Right kidney (tissue), 1 donor: ENCODE measurements around the gene FREY1.

Source experiments
- DNase-seq: peaks from one replicate; pipeline ENCODE4 v3.0.0-alpha.2; 2016

FREY1 gene

DNA sequence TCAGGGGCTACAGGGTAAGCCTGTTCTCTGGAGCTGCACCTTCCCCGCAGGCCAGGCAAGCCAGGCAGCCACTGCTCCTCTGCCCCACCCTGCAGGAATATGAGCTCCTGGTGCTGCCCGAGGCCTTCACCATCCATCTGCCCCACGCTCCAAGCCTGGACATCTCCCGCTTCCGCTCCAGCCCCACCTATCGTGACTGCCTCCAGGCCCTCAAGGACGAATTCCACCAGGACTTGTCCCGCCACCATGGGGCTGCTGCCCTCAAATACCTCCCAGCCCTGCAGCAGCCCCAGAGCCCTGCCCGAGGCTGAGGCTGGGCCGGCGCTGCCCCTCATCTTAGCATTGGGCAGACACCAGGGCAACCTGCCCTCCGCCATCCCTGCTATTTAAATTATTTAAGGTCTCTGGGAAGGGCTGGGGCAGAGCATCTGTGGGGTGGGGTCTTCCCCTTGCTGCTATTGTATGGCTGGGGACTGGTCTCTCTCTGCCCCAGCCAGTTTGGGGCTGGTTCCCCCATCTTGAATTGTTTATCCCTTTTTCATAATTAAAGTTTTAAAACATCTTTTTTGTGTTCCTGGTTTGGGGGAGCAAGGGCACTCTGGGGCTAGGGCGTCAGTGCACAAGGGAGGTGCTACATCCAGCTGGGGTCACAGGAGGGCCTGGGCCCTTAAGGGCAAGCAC lies 21.6 kb upstream of the FREY1 start:
- DNase-seq, result no peak

DNA sequence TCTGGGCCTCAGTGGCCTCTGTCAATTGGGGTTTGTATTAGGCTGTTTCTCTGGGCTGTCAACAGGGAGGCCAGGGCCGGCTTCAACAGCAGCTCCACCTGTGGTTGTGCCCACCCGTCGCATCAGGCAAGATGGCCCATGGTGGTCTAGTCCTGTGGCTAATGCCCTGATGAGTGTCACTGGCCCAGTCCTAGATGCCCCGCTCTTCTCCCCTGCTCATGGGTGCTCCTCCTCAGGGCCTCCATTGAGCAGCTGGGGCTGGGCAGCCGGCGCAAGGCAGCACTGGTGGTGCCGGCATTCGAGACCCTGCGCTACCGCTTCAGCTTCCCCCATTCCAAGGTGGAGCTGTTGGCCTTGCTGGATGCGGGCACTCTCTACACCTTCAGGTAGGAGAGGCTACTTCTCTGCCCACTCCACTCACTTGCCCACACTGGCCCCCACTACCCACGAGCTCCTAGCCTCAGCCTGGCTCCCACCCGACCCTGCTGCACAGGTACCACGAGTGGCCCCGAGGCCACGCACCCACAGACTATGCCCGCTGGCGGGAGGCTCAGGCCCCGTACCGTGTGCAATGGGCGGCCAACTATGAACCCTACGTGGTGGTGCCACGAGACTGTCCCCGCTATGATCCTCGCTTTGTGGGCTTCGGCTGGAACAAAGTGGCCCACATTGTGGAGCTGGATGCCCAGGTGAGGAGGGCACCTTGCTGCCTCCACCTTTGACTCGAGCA lies 20.8 kb upstream of the FREY1 start:
- no peak for DNase-seq

DNA sequence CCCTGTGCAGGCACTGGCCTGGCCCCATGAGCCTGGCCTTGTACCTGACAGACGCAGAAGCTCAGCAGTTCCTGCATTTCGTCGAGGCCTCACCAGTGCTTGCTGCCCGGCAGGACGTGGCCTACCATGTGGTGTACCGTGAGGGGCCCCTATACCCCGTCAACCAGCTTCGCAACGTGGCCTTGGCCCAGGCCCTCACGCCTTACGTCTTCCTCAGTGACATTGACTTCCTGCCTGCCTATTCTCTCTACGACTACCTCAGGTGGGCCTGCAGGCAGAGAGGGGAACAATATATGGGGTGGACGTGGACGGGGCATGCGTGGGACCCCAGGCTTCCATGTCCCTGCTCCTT lies 20.2 kb upstream of the FREY1 start:
- no peak for DNase-seq

DNA sequence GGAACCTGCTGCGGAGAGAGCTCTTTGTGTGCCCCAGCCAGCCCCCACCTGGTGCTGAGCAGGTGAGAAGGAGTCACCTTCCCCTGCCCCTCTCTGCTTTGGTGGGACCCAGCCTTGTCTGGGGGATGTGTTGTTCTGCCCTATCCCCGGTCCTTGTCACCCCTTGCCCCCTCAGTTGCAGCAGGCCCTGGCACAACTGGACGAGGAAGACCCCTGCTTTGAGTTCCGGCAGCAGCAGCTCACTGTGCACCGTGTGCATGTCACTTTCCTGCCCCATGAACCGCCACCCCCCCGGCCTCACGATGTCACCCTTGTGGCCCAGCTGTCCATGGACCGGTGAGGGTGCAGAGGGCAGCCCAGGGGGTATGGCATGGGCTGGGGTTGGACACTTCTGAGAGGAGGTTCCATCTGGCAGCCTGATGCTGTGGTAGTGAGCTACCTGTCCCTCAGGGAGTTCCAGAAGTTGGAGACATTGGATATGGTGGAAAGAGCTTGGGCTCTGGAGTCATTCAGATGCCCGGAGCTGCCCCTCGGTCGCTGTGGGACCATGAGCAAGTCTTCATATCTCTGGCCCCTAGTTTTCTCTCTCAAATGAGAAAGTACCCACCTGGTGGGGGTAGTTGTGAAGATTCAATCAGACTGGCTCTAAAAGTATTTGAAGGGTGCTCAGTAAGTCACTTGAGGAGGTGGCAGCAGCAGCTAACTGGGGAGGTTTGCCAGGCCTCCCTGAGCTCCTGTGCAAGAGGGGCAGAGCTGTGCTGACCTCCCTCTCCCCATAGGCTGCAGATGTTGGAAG lies 19.7 kb upstream of the FREY1 start:
- no peak for DNase-seq

DNA sequence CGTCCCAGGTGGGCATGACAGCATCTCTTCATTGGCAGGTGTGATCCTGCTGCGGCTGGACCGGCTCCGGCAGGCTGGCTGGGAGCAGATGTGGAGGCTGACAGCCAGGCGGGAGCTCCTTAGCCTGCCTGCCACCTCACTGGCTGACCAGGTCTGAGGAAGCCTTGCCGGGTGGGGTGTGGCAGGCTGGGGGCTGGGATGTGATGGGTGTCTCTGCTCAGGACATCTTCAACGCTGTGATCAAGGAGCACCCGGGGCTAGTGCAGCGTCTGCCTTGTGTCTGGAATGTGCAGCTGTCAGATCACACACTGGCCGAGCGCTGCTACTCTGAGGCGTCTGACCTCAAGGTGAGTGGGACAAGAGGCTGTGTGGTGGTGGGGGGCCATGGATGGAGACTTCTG lies 18.9 kb upstream of the FREY1 start:
- no peak for DNase-seq

DNA sequence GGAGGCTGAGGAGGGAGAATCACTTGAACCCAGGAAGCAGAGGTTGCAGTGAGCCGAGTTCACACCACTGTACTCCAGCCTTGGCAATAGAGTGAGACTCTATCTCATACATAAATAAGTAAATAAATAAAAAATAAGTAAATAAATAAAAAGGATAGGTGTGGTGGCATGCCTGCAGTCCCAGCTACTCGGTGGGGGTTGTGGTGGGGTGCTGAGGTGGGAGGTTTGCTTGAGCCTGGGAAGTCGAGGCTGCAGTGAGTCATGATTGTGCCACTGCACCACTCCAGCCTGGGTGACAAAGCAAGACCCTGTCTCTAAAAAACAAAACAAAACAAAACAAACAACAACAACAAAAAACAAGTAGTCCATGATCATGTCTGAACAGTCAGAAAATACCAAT lies 18.5 kb upstream of the FREY1 start:
- DNase-seq, result no peak

DNA sequence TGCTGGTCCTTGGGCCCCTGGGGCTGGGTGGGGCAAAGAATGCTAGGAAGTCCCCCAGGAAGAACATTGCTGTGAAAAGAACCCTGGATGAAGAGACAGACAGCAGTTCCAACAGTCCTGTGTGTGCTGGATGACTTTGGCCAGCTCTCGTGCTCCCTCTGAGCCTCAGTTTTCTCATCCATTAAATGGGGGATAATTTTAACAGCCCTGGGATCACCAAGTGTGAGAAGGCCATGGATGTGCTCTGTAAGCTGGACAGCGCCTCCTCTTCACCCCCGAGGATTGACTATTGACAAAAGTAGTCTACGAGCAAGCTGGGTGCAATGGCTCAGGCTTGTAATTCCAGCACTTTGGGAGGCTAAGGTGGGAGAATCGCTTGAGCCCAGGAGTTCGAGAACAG lies 17.9 kb upstream of the FREY1 start:
- DNase-seq, result no peak

DNA sequence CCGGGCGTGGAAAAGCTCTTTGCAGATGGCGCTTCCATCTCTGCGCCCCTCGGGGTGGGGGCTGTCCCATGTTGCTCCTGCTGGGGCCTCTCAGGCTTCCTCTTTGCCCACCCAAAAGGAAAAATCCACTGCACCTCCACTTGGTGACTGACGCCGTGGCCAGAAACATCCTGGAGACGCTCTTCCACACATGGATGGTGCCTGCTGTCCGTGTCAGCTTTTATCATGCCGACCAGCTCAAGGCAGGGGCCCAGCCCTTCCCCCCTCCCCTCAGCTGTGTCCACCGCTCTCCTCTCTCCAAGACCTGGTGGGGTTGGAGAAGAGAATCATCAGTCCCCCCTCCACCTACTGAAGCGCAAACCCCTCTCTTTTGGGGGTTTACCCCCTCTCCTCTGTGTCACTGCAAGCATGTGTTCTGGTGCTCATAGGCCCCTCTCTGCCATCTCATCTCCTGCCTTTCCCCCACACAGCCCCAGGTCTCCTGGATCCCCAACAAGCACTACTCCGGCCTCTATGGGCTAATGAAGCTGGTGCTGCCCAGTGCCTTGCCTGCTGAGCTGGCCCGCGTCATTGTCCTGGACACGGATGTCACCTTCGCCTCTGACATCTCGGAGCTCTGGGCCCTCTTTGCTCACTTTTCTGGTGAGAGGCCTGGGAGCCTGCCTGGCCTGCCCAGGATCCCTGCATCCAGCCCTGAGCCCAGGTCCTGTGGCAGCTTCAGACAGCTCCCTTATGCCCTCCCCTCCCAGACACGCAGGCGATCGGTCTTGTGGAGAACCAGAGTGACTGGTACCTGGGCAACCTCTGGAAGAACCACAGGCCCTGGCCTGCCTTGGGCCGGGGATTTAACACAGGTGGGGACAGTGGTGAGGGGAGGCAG lies 17.2 kb upstream of the FREY1 start:
- DNase-seq, result peak; percentile 34

DNA sequence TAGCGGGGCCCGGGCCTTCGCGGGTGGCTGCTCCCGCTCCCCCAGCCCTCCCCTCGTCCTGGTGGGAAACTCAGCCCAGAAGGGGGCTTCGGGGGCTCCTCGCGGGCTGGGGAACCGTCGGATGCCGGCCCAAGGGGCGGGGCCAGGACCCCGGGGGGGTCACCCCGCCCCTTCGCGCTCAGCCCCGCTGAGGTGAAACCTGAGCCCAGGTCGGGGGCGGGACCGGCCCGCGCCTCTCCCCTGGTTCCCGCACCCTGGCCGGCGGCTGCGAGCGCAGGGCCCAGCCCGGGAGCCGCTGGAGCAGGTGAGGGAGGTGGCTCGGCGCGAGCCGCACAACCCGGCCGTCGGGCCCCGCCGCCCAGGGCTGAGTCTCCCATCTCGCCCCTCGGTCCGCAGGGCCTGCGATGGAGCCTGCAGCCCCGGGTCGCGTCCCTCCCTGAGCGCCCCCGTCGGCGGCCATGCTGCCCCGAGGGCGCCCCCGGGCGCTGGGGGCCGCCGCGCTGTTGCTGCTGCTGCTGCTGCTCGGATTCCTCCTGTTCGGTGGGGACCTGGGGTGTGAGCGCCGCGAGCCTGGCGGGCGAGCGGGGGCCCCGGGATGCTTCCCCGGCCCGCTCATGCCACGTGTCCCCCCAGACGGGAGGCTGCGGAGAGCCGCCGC lies 15.5 kb upstream of the FREY1 start, which contains the start of gene LARGE2:
LARGE2 (plus strand) TSS at position 232 of the 658 bp plus-strand sequence; CDS start at position 459, 227 bp downstream.
- DNase-seq, result peak; percentile 78

DNA sequence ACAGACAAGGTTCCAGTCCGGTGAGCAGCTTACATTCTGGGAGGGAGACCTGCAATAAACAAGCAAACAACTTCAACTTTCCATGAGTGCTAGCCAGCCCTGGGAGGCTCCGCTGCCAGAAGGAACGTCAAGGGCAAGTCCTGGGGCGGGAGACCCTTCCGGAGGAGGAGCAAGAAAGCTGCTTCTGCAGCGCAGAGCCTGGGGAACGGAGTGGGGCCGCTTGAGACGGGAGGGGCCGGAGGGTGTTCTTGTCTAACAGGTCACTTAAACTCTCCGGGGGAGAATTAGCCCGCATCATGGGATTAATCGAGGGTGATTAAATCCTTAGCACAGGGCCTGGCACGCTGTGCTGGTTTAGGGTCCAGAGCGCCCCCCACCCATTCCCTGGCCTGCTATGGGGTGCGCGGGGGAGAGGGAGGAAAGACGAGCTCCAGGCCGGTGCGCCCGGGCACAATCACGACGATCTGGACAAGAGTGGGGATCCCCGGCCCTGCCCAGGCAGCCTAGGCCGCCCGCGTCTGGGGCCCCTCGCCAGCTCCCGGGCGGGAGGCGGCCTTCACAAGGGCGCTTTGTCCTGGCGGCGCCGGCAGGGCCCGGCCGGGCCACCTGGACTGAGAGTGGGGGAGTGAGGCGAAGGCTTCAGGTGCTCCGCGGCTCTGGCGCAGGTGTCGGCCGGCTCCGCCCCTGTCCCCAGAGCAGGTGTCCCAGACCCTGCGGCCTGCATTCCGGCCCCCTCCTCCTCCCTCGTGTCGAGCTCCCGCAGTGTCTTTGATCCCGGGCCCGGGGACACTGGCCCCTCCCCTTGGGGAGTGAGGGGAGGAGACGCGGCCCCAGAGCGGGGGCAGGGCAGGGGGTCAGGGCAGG lies 14.7 kb upstream of the FREY1 start:
- DNase-seq, result peak; percentile 84

DNA sequence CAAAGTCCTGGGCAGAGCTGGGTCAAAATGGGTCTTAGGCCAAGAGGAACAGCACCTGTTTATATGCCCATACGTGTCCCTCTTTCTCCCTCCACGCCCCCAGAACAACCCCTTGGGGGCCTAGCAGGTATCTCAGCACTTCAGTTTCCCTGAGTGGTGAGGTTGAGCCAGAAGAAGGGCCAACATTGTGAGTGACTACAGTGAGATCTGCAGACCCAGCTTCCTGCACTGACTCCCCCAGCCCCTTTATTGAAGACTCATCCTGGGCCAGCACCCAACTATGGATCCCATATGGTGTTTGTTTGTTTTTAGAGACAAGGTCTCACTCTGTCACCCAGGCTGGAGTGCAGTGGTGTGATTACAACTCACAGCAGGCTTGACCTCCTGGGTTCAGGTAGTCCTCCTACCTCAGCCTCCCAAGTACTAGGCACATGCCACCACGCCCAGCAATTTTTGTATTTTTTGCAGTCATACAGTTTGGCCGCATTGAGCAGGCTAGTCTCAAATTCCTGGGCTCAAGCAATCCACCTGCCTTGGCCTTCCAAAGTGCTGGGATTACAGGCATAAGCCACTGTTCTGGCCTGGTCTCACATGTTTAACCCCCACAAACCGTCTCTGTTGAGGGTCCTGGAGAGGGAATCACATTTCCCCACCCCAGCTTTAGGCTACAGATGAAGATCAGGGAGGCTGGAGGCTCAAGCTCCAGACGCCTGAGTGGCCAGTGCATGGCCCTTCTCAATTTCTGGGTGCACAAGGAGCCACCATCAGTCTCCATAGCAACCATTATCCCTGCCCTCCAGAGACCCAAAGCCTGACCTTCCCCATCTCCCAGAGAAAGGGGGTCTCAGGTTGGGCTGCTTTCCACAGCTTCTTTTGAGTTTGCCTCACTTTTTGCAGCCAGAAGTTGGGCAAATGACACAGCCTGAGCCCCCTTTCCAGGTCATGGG lies 13.7 kb upstream of the FREY1 start:
- no peak for DNase-seq

DNA sequence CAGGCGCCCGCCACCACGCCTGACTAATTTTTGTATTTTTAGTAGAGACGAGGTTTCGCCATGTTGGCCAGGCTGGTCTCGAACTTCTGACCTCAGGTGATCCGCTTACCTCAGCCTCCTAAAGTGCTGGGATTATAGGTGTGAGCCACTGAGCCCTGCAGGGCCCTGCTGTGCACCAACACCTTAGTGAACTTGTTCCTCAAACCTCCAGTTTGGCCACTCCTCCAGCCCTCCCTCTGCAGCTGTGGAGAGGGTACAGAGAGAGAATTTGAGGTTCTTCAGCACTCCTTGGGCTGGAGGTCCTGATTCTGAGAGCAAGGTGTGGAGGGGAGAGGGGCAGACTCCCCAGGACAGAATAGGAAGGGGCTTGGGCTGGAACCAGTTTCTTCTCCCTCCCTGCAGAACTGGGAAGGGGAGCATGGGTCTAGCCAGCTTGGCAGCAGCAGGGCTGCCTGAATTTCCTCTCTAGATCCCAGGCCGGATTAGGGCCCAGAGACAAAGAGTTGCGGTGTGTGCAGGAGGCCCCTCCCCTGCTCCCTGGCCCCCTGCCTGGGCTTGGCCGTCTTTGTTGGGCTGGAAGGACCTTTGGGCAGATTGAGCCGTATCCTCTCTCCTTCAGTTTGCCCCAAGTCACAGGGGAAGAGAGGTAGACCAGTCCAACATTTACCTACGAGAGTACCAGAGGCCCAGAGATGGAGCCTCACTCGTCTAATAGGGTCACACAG lies 12.9 kb upstream of the FREY1 start:
- no peak for DNase-seq

DNA sequence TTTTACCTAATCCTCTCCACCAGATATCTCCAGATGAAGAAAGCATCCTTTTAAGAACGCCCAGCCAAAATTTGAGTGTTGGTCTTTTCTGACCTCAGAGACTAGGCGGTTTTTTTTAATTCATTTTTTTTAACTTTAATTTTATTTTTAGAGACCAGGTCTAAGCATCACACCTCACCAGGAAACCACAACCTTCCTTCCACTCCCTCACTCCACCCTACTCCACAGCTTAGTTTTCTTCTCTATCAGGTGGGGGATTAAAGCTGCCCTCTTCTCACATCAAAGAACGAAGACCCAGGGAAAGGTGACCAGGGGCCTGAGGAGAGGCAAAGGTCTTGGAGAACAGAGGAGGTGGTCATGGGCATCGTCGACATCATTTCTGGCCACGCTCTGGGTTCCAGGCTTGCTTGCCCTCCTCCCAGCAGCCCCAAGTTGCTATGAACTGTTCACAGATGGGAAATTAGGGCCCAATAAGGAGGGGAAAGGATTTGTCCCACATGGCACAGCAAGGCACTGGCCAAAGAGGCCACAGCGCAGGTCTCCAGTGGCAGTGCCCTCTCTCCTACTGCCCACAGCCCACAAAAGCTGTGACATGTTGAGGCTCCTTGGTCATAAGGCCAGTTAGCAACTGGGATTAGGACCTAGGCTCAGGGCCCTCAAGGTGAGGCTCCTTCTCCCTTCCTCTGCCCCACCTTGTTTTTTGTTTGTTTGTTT lies 12.0 kb upstream of the FREY1 start:
- no peak for DNase-seq

DNA sequence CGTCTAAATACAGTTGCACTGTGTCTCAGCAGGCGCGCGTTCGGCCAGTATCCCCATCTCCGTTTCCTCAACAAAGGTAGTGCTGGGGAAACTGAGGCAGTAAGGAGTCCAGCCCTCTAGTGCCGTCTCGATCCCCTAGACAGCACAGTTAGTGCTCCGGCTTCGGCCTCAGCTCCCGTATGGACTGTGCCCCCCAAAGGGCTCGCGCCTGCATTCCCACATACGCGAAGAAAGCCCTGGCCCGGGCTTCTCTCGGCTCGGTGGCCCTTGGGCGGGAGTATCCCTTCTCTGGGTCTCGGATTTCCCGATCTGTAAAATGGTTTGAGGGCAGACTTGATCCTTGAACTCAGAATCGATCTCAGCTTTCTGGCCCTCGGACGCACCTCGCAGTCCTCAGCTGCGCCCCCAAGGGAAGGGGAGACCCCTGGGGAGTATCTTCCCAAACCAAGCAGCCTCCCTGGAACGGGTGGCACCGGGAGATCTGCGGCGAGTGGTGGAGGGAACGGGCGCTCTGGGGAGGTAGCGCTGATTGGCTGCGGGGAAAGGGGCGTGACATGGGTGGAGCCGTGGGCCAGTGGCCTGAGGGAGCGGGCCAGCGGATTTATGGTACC lies 11.4 kb upstream of the FREY1 start:
- DNase-seq, result peak; percentile 67

DNA sequence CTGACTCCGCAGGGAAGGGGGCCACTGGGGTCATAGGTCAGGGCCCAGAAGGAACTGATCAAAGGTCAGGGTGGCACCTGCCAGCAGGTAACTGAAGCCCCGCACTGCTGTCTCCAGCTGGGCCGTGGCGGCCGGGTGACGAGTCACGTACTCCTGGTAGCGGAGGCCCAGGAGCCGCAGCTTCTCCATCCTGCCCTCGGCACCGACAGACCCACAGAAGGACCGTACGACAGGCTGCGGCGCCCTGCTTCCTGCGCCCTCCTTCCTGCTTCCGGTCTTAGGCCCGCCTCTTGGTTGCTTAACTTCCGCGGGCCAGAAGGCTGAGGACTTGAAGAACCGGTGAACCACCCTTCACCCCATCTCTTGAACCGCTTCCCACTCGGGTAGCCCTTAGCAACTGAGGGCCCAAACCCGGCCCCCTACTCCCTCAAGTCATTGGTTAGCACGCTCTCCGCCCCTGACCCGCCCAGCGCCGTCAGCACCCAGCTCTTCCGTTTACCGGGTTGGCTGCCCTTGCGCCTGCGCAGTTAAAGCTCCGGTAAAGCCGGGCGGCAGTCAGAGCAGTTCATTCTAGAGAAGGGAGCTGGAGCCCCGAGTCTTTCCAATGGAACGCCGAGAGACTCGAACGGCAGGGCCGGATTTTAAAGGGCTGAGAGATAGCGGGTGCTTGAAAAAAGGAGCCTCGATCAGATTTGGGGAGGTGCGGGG lies 10.7 kb upstream of the FREY1 start, which contains the start of gene PEX16:
PEX16 (minus strand) TSS at position 255 of the 708 bp plus-strand sequence; CDS start at position 189, 66 bp downstream.
- DNase-seq, result peak; percentile 91

DNA sequence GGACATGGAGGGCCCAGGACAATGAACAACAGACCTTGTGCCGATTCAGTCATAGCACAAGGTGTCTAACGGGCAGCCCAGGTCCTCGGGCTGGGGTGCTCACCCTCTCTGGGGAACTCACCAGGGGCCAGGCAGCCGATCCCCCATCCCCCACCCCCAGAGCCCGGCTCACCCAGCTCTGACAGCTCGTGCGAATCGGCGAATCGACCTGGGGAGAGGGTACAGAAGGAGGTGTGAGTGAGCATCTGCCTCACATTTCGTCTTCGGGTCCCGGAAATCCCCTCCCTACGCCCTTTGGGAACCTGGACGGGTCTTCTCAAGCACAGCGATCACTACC lies 10.2 kb upstream of the FREY1 start:
- no peak for DNase-seq

DNA sequence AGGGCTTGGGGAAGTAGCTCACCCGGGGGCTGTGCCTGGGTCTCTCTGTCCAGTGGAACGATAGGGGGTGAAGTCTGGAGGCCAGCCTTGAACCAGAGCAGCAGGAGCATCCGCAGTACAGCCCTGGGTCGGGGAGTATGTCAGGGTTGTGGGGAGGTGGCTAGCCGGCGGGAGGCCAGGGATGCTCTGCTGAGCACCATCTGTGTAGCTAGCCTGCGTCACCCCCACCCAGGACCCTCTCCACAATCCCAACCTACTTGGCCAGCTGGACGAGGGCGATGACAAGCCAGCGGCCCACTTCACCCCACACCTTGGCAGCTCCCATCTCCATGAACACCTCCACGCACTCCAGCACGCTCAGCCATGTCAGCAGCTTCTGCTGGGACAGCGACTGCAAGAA lies 8.4 kb upstream of the FREY1 start:
- DNase-seq, result no peak
